Right hindlimb (tissue), 1 donor: ENCODE data around the gene CLDN2.

ENCODE experiments used
- DNase-seq: peaks from one replicate; pipeline ENCODE4 v3.0.0-alpha.2; 2018

Gene CLDN2

DNA sequence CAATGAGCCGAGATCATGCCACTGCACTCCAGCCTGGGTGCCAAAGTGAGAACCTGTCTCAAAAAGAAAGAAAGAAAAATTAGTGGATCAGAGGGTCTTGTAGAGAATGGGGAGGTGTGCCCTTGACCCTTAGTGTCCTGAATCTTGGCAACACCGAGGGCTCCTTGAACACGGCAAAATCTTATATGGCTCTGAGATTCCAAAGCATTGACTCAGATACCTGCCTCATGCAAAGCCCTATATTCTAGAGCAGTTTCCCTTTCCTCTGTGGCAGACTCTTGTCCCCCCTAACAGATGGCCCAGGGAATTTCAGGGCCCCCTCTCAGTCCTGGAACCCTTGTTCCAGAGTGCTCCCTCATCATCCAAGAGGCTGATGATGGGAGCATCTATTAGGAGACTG, 6.8 kb downstream of the CLDN2 start:
- DNase-seq = no peak

DNA sequence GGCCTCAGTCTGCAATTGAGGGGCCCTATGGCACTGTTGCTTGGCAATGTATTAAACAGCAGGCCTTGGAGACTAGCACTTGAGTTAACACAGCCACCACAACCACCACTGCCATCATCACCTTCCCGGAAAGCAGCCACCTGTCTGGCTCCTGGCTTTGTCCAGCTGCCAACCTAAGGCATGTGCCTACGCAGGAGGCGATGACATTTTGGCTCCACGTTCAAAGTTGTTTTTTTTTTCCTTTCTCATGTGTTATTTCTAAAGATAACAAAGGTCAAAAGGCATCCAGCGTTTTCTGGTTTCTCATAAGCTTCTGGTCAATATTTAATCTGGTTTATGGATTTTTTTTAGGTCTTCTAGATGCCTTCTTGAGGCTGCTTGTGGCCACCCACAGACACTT, 7.5 kb downstream of the CLDN2 start:
- DNase-seq = no peak

DNA sequence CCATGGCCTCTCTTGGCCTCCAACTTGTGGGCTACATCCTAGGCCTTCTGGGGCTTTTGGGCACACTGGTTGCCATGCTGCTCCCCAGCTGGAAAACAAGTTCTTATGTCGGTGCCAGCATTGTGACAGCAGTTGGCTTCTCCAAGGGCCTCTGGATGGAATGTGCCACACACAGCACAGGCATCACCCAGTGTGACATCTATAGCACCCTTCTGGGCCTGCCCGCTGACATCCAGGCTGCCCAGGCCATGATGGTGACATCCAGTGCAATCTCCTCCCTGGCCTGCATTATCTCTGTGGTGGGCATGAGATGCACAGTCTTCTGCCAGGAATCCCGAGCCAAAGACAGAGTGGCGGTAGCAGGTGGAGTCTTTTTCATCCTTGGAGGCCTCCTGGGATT, 8.0 kb downstream of the CLDN2 start:
- no peak for DNase-seq

DNA sequence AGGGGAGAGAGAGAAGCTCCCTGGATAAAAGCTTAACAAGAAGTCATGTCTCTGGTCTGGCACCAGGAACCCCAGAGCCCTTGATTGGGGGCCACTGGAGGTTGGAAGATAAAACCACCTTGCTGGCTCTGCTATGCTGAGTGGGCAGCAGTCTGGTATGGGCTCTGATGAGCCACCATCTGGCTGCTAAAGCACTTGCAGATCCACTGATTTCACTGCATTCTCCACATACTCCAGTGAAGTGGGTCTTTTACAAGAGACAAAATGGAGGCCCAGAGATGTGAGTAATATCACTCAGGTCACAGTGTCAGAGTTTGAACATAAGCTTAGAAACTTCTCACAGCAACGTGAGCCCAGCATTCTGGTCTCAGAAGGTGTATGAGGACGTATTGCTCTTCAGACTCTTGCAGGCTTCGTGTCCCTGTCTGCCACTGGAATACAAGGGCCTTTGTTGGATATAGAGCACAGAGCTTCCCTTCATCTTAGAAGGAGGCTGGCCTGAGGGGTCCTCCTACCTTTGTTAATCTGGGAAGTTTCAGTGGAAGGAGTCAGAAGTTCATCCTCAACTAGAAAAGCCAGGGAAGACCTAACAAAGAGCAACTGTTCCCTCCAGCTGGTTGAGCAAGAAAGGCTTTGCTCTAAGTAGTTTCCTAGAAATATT, 11.8 kb downstream of the CLDN2 start:
- no peak for DNase-seq

DNA sequence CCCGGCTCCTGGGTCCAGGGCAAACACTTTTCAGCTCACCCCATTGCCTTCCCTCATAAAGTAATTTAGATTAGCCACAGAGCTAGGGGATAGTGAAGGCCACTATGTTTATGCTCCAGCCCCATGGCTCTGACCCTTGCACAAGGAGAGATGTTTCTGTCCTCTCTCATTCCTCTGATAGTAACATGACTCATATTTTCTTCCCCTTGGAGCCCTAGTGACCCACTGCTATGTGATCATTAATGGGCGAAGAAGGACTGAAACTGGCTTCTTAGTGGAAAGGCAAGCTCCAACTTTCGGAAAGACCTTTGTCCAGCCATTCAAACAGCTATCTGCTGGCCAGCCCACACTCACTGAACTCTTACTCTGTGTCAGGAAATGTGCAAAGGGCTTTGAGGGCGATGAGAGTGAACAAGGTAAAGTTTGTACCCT, 12.3 kb downstream of the CLDN2 start:
- DNase-seq = no peak

DNA sequence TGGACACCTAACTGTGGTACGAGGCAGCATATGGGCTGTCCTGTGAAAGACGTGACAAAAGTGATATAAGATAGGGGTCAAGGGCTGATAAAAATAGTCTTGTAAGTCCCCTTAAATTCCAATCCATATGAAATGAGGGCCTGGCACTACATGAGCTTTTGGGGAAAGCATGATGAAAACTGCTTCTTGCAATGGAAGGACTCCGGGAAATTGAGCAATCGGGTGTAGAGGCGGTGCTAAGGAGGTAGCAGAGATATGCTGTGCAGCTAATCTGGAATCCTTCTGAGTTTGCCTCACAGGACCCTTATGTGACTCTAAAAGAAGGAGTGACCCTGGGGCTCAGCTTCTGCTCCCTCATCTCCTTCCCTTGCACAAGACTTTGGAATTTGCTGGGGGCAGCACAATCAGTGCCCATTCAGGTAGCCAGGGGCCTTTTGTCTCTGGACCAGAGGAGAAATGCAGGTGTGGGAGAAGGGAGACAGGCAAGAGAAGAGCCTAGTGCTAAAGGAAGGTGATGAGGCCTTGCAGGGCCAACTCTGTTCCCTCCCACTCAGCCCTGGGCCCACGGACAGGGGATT, 12.8 kb downstream of the CLDN2 start:
- DNase-seq = no peak

DNA sequence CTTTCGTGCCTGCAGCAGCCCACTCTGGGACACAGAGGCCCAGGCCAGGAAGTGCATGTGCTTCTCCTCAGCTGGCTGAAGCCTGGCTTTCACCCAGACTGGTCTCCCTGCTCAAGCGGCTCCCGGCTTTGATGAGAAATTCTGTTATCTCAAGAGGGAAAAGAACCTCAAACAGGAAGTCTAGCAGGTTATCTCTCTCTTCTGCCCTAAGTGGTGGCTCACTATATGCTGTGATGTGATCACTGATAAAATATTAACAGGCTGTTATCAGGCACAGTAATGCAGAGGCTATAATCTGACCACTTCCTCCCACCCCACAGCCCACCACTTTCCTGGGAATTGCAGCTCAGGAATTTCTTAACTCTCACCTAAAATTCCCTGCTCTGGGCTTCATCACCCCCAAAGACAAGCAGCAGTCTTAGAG, 13.3 kb downstream of the CLDN2 start:
- DNase-seq = no peak

DNA sequence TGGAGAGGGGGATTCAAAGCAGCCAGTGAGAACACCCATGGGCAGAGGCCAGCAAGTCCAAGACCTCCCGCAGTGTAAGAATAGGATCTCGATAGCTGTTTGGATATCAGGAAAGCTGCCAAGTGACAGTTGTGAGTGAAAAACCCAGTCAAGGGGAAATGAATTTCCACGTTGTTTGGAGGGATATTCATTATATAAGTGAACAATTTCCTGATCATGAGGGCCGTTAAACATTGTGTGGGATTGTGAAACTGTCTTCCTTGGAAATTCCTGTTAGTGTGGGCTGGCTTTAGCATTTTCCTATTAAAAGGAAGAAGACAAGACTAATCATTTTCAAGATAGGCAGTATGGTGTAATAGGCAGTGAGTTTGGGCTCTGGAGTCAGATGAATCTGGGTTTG, 15.0 kb downstream of the CLDN2 start:
- DNase-seq = no peak

DNA sequence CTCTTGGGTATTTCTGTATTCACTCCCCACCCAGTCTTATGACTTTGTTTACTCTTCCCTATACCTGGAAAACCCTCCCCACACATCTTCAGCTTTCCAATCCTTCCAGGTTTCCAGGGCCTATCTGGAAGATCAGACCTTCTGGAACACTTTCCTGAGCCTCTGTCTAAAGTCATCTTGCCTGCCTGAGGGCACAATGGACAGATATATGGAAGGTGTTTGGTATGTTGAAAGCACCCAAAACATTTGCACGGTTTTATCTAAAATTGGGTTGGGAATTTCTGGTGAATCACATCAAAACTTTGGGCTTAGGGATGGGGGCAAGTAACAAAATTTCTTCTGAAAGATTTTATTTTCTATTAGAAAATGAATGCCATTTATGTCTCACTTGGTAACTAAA, 16.0 kb downstream of the CLDN2 start:
- no peak for DNase-seq

DNA sequence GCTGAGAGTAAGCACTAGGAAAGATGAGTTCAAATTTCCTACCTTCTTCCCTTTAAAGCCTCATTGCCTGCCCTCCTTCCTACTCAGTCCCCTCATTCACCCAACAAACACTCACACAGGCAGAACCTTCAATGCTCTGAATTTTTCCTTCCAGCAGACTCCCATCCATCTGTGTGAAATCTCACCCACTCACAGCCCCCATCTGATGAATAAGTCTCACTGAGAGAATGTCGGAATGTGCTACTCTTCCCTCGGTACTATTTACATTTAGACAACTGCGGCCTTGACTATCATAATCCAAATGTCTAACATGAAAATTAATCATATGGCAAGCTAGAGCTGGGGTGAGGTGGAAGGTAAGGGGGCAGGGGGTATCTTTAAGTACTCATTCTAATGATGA, 19.4 kb downstream of the CLDN2 start:
- DNase-seq = no peak

DNA sequence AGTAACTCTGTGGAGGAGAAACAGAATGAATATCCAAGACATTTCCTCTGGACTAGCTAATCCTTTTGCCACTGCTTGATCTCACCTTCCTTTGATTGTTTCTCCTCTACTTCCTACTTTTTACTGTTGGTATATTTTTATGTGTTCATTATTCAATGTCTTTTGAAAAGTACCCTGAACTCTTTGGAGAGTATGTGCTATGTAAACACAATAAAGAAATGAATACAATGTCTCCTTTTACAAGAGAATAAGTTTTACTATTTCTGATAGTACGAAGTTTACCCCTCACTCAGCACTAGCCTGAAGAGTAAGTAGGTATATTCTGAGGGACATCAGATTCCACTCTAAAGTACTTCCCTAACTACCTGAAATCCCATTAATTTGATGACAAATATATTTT, 19.9 kb downstream of the CLDN2 start:
- no peak for DNase-seq

DNA sequence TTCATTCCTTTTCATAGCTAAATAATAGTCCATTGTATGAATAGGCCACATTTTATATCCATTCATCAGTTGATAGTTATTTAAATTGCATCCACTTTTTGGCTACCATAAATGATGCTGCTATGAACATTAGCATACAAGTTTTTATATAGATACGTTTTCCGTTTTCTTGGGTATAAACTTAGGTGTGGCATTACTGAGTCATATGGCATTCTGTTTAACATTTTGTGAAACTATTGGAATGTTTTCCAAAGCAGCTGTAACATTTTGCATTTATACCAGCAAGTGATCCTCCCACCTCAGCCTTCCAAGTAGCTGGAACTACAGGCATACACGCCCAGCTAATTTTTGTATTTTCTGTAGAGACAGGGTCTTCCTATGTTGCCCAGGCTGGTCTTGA, 26.3 kb downstream of the CLDN2 start:
- DNase-seq = no peak

DNA sequence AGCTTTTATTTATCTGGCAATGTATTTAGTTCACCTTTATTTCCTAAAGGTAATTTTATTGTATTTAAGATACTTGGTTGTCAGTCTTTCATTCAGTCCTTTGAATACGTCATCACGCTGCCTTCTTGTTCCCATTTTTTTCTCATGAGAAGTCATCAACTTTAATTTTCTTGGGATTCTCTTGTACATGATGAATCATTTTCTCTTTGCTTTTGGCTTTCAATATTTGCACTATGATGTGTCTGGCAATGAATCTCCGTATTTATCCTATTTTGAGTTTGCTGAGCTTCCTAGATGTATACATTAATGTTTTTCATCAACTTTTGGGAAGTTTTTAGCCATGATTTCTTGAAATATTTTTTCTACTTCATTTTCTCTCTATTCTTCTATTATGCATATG, 28.4 kb downstream of the CLDN2 start:
- no peak for DNase-seq

DNA sequence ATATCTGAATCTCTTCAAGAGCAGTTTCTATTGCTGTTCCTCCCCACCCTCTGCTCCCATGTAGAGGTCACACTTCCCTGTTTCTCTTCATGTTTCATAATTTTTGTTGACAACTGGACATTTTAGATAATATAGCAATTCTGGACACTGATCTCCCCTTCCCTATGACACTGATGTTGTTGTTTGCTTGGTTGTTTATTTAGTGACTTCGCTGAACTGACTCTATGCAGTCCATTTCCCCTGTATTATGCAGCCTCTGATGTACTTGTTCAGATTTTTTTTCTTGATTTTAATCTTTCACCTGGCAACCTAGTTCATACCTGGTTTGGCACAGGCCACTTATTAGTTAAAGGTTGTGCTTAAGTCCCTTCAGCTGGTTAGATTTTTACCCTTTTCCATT, 29.2 kb downstream of the CLDN2 start:
- DNase-seq = no peak

DNA sequence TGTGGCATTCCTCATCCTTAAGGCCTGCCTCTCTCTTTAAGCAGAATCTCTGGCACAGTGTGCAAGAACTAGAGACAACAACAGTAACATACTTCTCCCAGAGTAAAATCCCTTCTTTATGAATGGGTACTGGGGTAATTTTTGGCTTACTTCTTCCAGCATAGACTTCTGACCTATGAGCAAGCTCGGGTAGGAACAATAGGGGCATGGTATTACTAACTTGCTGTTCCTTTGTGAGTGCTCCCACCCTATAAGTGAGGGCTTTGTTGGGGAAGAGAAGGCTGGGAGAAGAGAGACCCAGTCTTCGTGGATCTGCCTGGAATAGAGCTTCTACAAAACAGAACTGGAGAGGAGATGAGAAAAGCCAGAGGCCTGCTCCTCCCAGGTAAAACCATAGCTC, 30.2 kb downstream of the CLDN2 start:
- no peak for DNase-seq

DNA sequence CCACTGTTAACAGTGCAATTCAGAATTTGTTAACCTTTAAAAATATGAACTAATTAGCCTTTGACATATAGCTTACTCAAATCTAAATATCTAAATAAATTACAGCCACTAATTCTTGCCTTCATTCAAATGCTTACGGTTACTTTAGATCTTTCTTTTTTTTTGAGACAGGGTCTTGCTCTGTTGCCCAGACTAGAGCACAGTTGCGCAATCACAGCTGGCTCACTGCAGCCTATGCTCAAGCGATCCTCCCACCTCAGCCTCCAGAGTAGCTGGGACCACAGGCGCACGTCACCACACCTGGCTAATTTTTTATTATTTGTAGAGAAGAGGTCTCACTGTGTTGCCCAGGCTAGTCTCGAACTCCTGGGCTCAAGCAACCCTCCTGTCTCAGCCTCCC, 31.0 kb downstream of the CLDN2 start:
- no peak for DNase-seq

DNA sequence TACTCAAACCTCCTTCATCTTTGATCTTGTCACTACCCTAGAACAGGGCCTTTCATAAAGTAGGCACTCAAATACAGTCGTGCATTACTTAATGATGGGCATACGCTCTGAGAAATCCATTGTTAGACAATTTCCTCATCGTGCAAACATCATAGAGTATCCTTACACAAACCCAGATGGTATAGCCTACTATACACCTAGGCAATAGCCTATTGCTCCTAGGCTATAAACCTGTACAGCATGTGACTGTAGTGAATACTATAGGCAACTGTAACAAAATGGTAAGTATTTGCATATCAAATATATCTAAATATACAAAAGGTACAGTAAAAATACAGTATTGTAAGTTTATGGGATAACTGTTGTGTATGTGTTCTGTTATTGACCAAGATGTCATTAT, 31.9 kb downstream of the CLDN2 start:
- DNase-seq = no peak

DNA sequence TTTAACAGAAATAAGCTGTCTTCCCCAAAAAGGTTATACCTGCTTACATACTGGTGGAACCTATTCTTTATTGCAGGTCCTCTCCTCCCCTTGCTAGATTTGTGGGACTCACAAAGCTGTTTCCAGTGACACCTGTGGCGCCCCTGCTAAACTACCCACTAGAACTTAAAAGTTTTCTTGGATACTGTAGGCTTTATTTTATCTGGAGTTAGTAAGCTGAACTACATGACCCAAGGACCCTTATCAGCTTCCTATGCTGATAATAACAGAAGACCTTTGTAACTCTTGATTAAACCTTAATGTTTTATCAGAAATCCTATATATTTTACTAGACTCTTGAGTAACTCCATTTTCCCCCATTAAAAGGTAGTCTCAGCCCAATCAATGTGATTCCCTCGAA, 32.3 kb downstream of the CLDN2 start:
- no peak for DNase-seq

DNA sequence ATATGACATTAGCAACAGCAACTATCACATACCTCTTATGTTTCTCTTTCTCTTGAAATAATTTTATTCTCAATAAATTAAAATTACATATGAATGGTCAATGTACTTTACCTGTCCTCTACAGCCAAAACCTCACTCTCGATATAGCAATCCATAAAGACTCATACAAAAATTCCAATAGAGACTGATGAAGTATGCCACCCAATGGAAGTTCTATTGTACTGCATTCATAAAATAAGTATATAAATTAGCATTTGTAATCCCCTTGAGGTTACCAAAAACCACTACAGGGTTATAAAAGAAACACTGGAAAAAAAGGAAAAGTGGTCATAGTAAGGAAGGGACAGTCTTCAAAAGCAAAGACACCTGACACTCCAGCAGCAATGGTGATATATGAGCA, 32.8 kb downstream of the CLDN2 start:
- no peak for DNase-seq

DNA sequence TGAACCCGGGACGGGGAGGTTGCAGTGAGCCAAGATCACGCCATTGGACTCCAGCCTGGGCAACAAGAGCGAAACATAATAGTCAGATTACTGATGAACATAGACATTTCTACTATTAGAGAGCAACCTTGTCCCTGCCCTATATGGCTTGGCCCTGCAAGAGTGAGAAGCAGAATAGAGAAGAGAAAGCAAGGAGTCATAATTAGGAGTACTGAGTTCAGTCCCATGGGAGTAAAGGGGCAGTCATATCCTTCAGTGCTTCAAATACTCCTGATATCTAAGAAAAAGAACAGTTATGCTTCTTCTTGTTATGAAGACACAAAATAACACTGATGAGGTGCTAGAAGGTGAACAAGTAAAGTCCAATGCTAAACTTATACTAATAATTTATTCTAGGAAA, 33.8 kb downstream of the CLDN2 start:
- DNase-seq = no peak

DNA sequence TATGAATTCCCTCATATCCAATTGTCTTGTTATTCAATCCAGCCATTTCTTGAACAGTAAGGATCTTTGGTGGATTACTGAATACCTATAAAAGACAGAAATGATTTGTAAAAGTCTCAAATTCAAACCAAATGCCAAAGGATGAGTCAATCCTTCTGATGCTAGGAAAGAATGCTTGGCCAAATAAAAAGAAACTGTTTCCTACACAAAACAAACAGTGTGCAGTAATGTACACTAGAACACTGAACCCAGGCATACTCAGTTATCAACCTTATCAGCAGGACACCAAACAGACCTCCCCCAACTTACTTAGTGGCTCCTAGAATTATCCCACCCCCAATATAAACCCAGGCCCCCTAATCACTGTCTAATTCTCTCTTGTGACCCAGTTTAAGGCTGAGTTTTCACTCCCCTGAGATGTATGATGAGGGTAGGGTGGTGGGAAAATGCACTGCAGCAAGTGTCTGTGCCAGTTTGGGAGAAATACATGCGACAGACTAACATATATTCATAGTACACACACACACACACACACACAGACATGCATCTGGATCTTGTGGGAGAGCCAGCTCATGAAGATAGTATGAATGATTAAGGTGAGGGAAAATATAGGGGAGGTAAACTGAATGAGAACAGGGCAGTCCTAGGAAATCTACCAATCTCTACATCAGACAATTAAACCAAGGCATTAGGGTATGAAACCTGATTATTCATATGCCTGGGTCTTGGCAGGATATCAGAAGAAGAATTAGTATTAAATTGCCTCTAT, 35.0 kb downstream of the CLDN2 start:
- DNase-seq = no peak

DNA sequence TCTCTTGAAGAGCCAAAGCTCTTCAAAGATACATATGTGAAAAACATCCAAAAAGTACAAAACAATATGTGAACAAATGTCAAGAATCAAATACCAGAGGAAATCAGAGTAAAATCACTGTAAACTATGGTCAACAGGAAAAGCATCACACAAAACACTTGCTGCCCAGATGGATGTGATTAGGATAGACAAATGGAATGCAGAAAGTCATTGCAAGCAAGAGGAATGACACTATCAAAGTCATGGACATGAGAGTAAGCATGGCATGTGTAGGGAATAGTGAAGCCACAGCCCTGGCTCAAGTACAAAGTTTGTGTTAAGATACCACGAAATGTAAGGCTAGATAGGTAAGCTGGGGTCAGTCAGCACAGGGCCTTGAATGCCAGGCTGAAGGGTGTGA, 37.7 kb downstream of the CLDN2 start:
- DNase-seq = no peak

DNA sequence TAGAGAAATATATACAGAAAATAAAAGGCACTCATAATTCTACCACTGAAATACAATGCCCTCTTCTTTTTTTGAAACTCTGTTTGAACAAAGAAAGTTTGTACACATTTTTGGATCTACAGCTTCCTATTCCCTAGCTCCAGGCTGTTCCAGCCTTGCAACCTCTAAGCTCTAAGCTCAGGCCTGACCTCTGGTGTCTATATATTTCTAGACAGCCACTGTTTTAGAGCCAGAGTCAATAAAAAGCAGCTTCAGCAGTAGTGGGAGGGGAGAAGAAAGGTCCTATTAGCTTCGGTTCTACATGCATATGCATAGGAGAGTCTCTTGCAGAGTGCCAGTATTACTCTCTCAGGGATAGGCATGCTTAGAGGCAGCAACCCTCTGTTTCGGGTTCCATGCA, 39.7 kb downstream of the CLDN2 start:
- DNase-seq = no peak

DNA sequence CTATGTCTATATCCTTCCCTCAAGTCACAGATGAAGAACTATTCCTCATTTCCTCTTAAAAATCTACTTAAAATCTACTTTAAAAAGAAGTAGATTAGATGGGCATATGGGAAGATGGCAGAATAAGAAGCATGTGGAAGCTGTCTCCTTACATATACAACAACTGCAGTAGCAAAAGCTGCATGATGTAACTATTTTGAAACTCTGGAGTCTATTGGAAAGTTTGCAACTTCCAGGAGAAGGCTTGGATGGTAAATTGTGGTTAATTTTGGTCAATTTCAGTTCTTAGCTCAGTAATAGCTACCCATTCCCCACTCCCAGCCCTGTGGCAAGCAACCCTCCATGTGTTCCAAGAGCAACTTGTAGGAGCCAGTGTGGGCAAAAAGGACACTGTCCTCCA, 42.9 kb downstream of the CLDN2 start:
- DNase-seq = no peak

DNA sequence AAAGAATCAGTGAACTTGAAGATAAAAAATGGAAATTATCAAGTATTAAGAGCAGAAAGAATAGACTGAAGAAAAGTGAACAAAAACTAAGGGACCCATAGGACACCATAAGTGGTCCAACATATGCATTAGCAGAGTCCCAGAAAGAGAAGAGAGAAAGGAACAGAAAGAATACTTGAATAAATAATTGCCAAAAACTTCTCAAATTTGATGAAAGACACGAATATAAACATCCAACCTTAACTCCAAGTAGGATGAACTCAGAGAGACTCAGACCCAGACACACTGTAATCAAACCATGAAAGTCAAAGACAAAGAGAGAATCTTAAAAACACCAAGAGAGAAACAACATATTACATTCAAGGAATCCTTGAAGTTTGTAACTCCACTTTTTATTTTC, 44.1 kb downstream of the CLDN2 start:
- no peak for DNase-seq
